HG02973 (cell line): ENCODE measurements around the gene MYRF.
A peak's percentile ranks its signal among the peaks of the same experiment; 100 is the strongest.

ENCODE experiments used
- ATAC-seq: cut with Tn5 transposase; IDR thresholded peaks from one replicate; pipeline ENCODE4 v1.9.1; 2021; ENCODE audit warnings: moderate library complexity; ENCODE audit not compliant: unreplicated experiment

MYRF gene

DNA sequence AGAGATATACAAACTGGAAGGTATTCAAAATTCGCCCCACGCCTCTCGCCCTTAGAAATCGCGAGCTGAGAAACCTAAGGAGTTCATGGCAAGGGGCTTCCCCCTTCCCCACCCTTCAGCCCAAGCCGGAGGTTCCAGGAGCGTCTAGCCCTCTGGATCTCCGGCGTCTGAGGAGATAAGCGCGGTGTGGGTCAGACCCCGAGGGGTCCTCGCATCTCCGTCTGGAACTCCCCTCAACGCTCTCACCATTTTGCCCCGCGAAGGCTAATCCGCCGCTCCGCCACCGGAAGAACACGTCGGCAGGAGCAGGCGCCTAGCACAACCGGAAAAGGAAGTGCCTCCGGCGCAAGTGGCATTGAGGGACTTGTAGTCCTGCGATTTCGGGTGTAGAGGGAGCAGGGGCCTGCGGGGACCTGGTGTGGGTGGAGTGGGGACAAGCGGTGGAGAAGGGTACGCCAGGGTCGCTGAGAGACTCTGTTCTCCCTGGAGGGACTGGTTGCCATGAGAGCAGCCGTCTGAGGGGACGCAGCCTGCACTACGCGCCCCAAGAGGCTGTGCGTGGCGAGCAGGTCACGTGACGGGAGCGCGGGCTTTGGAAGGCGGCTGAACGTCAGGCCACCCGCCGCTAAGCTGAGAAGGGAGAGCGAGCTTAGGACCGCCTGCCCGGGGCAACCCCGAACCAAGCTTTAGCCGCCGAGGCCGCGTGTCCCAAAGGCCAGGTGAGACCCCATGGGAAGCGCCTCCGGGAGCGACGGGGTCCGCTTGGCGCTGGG is 40.1 kb downstream of the MYRF start, which contains the start of the genes FEN1 and TMEM258:
FEN1 (plus strand) TSS at position 602 of the 773 bp plus-strand sequence. CDS start 2,451 bp downstream, outside the sequence.
TMEM258 (minus strand) TSS at position 290 of the 773 bp plus-strand sequence; CDS start at position 249, 41 bp downstream.
- peak; percentile 76 for ATAC-seq

DNA sequence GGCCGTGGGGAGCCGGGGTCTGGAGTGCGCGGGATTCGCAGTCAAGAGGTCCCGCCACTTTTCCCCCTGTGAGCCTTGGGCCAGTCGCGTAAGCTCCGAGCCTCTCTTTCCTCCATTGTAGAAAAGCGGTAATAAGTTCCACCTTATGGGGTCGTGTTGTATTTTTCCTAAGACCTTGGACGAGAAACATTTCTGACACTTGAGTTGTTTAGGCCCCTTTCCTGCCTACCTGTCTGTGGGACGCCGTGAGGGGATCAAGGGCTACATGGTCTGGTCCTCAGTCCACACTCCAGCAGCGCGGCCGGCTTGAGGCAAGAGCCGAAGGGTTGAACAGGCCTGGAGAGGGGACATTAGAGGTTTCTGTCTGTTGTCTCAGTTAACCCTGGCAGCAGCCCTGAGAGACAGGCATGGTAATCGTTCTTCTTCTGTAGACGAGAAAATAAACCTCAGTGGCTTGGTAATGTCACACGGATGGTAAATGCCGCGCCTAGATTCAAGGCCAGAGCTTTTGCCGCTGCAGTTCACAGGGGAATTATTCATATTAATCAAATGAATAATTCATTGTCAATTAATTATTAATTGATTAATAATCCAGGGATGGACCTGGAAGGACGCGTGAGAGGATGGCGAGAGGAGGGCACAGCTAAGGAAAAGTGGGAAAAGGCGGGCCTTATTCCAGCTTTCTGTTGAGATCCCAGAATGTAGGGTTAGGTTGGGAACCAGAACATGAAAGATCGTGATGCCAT is 40.8 kb downstream of the MYRF start:
- ATAC-seq: no peak

DNA sequence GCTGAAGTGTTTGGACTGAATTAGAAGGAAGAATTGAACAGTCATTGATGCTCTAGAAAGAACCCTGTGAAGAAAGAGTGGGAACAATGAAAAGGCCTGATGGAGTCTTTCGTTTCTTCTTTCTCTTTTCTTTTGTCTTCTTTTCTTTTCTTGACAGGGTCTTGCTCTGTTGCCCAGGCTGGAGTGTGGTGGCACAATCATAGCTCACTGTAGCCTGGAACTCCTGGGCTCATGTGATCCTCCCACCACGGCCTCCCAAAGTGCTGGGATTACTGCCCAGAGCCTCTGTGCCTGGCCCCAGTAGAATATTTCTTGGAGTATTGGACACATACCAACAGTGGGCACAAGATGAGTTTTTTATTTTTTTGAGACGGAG is 41.4 kb downstream of the MYRF start:
- ATAC-seq: no peak

DNA sequence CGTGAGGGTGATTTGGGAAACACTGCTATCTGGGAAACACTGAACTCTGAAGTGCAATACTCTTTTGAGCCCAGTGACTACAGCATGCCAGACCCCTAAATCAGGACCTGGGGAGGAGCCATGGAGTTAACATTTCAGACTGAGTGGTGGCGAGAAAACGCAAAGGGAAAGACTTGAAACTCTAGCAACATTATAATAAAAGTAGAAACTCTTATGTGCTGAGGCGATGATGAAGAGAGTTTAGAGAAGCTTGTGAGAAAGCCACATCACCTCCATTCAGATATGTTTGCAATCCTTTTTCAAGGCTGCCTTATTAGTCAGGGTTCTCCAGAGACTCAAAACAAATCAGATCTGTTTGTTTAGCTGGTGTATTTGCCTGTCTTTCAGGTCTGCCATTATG is 42.1 kb downstream of the MYRF start:
- ATAC-seq: no peak

DNA sequence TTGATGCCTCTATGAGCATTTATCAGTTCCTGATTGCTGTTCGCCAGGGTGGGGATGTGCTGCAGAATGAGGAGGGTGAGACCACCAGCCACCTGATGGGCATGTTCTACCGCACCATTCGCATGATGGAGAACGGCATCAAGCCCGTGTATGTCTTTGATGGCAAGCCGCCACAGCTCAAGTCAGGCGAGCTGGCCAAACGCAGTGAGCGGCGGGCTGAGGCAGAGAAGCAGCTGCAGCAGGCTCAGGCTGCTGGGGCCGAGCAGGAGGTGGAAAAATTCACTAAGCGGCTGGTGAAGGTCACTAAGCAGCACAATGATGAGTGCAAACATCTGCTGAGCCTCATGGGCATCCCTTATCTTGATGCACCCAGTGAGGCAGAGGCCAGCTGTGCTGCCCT is 43.0 kb downstream of the MYRF start:
- ATAC-seq: no peak

DNA sequence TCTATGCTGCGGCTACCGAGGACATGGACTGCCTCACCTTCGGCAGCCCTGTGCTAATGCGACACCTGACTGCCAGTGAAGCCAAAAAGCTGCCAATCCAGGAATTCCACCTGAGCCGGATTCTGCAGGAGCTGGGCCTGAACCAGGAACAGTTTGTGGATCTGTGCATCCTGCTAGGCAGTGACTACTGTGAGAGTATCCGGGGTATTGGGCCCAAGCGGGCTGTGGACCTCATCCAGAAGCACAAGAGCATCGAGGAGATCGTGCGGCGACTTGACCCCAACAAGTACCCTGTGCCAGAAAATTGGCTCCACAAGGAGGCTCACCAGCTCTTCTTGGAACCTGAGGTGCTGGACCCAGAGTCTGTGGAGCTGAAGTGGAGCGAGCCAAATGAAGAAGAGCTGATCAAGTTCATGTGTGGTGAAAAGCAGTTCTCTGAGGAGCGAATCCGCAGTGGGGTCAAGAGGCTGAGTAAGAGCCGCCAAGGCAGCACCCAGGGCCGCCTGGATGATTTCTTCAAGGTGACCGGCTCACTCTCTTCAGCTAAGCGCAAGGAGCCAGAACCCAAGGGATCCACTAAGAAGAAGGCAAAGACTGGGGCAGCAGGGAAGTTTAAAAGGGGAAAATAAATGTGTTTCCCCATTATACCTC is 43.6 kb downstream of the MYRF start:
- ATAC-seq: no peak

DNA sequence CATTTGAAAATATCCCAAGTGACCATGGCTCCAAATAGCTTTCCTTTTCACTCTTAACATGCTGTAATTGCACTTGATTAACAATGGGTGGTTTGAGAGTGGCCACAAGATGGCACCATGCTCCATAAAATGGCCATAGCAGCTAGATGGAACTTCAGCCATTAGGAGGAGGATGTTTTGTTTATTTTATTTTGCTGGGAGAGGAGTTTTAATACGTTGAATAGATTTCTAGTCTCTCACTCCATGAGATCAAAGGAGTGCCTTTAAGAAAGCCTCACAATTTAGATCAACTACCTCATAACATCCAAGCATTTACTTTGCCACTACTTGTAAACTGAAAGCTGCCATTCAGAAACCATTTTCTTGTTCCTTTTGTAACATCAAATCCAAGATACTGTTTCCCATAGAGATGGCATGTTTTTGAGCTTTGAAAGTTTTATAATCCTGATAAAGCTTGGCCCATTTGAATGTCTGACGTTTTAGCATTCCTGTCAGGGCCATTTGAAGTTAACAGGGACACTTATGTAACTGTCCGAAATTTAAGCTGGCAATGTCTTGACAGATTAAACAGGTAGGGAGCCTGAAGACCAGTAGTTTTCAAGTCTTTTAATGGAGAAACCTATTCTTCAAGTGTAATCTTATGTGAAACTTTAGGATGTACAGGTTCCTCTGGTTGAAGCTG is 45.0 kb downstream of the MYRF start:
- ATAC-seq: no peak

DNA sequence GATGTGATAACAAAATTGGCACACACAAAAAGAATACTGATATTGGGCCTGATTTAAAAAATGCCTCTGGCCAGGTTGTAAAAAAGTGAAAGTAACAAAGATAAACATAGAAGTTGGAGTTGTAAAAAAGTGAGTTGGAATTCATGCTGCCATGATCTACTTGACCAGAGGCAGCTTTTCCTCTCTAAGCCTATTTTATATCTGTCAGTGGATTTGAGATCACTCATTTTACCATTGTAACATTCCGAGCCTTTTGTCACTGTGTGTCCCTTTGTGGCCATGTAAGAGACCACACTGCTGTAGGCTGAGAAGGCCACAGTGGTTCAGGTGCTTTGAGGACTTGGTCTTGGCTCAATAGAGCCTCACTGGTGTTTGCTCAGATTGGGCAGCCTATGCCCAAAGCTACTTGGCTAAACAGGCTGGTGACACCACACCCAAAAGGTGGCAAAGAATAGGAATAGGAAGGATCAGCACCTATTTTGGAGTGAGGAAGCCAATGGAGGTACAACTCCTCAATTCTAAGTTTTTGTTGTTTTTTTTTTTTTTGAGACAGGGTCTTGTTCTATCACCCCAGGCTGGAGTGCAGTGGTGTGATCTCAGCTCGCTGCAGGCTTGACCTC is 47.3 kb downstream of the MYRF start:
- ATAC-seq: no peak

DNA sequence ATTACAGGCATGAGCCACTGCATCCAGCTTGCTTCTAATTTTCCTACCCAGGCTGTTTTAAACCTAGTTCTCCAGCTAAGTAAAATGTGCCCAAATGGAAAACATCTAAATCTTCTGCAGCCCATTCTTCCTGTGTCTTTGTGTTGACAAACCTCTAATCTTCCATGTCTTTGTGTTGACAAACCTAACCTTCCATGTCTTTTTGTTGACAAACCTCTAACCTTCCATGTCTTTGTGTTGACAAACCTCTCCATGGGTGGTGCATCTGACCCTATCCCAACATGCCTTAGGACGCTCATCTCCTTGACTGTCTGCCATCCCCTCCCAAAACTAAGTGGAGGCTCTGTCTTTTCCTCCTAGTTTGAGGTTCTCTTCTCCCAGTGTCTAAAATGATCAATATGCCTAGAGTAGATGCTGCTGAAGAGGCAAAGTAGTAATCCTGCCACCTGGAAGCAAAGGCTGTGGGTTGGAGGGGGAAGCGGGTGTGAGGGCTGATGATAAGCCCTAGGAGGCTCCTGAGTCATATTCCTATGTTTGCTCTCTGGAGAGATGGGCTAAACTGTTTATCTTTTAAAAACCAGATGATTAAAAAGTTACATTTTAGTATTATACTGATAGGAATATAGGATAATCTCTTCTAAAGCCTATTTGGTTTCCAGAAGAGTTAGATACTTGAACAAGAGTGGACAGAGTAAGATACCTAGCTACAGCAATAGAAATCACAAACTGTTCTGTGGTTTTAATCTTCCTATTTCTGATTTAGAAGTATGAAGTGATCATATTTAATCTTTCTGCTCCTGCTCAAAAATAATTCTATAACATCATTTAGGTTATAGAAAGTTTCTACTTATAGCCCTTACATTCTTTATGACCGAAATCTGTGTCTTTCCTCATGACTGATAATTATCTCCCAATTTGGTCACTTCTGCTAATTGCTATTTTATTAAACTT is 48.2 kb downstream of the MYRF start:
- no peak for ATAC-seq

DNA sequence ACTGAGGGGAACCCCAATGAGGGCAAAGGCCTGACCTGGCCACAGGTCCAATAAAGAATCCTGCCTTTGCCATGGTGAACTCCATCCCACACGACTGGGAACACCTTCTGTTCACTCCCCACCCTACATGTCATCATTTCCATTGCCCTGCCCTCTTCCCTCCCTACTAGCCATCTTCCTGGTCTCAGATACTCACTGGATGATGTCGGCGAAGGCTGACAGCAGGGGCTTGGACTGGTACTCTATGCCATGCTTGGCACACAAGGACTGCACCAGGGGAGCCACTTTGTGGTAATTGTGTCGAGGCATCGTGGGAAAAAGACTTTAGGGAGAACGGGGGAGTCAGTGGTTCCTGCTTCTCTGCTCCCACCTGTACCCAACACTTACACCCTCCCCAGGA is 50.2 kb downstream of the MYRF start:
- ATAC-seq: no peak

DNA sequence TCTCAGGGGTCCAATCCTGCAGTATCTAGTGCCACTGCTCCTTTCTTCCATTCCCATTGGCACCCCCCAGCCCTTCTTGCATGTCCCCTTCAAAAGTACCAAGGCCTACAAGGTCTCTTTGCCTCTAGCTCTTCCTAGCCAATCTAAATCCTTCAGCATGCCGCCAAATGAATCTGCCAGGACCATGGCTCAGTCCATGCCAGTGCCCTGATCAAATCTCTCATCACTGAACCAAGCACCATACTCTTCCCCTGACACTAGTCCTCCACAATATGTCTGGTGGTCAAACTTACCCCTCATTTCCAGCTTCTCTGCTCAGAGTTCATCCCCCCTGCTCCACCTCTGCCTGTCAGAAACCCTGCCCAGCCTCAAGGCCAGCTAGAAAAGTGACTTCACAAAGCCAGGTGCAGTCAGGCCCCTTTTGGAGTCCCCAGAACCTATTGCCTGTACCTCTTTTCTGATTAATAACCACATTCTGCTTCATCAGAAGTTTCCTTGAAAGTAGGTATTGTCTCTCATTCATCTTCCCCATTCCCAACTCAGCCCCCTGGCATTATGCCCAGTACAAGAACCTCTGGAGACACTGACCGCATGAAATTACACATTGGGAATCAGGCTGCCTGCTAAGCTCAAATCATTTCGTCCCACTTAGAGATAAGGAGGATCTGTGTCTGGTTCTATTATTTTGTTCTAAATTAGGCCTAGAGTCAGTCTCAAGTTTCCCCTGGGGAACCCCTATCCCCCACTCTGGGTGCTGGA is 51.6 kb downstream of the MYRF start:
- no peak for ATAC-seq

DNA sequence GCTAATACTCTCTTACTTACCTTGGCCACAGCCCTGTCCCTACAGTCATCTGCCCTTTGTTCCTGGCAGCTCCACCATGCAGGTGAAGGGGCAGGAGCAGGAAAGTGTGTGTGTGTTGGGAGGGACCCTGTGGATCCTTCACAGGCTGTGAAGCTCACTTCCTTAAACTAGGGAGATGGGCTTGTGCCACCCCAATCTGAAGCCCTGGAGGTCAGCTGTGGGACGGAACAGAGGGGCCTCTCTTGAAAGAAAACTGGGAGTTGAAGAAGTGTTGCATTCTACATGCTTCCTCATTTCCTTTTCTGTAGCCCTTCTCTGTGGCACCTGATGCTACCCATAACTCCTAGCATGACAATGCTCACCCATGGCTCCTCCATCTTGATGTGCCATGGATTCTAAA is 52.7 kb downstream of the MYRF start:
- no peak for ATAC-seq

DNA sequence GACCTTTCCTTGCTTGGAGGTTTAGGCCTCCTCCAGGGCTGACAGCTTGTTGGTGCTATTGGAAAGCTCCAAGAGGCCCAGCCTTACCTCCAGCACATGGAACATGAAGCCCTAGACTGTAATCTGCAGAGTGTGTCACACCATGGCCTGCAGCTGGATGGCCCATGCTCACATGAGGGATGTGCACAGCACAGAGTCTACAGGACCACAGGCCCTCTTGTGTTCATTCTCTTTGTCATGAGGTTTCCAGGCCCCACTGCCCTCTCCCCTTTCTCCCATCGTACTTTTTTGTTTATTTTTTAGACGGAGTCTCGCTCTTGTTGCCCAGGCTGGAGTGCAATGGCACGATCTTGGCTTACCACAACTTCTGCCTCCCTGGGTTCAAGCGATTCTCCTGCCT is 54.3 kb downstream of the MYRF start:
- no peak for ATAC-seq

DNA sequence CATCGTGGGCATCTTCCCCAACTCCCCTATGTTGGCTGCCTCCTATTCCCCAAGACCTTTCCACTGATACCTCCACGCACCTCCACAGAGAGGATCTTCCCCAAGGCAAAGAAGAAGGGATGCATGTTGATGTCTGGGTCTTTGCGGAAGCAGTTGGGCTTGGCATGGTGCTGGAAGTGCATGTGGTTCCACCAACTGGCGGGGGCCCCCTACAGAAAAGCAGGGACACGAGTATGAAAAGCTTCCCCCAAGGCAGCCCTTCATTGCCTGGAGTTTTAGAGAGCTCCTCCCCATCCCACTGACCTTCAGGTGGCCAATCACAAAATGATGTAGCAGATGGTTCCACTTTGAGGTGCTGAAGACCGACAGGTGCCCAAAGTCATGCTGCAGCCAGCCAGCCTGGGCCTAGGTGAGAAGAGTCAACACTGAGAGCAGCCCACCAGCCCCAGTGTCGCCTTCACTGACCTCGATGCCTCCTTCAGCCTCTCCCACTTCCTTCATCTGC is 58.3 kb downstream of the MYRF start:
- ATAC-seq: no peak

DNA sequence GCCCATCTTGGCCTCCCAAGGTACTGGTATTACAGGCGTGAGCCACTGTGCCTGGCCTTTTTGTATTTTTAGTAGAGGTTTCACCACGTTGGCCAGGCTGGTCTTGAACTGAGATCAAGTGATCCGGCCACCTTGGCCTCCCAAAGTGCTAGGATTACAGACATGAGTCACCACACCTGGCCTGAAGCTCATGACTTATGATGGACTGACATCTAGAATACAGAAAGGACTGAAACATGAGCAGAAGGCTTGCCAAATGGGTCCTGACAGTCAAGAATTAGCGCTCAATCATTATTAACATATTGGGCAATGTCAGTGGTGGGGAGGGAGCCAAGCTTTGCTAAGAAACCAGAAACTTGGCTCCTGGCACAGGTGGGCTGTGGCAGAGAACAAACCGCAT is 59.4 kb downstream of the MYRF start:
- no peak for ATAC-seq

DNA sequence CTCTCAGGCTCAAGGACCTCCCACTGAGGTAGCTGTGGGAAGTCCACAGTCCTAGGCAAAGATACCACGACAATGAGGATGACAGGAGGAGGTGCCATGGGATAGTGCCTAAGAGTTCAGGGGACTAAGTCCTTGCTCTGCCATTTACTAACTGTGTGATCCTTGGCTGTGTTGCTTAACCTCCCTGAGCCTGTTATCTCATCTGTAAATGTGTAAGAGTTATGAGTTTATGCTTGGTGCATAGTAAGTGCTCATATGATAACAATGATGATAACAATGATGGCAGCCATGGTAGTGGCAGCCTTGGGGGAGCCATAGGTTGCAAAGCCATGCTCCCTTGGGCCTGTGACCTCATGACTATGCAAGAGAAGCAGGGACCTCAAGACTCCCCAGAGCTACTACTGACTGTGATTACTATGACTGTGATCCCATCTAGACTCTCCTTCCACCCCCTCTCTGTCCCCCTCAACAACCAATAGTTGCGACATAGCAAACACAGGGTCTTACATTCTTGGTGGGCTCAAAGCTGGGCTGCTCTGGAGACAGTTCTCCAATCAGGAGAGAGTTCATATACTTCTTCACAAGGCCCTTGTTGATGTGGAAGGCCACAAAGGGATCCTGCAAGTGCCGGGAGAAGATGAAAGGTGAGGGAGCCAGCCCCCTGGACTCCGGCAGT is 60.4 kb downstream of the MYRF start:
- ATAC-seq: no peak

DNA sequence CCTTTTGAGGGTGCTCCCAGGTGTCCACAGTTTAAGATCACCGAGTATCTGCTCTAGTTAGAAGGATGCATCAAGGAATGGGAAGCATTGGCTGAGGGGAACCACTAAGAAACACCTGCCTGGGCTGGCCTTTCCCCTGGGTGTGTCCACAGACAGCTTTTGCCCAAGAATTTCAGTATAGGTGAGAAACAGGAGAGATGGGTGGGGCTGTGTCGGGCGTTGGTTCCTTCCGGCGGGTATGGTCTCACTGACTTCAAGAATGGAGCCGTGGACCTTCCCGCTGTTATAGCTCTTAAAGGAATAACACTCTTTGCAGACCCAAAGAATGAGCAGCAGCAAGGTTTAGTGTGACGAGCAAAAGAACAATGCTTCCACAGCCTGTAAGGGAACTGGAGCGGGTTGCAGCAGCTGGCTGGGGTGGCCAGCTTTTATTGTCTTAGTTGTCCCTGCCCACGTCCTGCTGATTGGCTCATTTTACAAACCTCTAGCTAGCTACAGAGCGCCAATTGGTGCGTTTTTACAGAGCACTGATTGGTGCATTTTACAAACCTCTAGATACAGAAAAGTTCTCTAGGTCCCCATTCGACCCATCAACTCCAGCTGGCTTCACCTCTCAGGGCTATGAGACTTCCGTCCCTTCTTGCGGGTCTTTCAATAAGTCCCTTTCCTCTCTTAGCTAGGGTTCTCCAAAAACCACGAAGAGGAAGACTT is 62.0 kb downstream of the MYRF start:
- ATAC-seq: no peak
